GM12892 (cell line): ENCODE measurements around the gene WDFY4.

Experiments
- DNase-seq: peaks from one replicate; pipeline ENCODE4 v3.0.0; 2011; ENCODE audit not compliant: insufficient read length
- FAIRE-seq: peaks from 2 replicates; lab custom pipeline; 2011; peaks lifted over from hg19 to GRCh38; lab: Jason Lieb, UNC
- POLR2A ChIP-seq: IDR thresholded peaks from 2 replicates; pipeline ENCODE4 v1.6.1; 2011; ENCODE audit warnings: low read depth, low read length, control low read depth
- POLR2AphosphoS5 ChIP-seq: IDR thresholded peaks from 2 replicates; pipeline ENCODE4 v1.6.1; 2011; ENCODE audit warnings: low read depth, low read length, control low read depth
- TAF1 ChIP-seq: IDR thresholded peaks from 2 replicates; pipeline ENCODE4 v1.6.1; 2011; ENCODE audit warnings: low read depth, mild to moderate bottlenecking, control low read depth, low read length, borderline replicate concordance

WDFY4 gene

DNA sequence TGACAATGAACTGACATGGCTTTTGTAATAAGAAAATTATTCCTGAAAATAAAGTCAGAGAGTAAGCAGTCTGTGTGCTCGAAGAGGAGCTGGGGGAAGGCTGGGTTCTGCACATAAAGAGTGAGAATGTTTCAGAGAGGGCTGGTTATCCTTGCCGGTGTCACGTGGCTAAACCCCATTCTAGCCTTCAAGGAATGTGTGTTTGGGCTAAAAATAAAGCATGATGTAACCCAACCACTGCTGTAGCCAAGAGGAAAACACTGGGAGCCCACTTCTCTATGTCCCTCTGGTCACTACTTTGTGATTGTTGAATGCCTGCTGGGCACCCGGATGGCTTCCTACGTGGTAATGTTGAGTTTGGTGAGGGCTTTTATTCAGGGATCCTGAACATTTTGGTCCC is 23.5 kb downstream of the WDFY4 start:
- TF ChIP-seq POLR2AphosphoS5: no peak
- no peak for TF ChIP-seq TAF1
- no peak for TF ChIP-seq POLR2A
- DNase-seq: no peak
- peak; percentile 24 for FAIRE-seq

DNA sequence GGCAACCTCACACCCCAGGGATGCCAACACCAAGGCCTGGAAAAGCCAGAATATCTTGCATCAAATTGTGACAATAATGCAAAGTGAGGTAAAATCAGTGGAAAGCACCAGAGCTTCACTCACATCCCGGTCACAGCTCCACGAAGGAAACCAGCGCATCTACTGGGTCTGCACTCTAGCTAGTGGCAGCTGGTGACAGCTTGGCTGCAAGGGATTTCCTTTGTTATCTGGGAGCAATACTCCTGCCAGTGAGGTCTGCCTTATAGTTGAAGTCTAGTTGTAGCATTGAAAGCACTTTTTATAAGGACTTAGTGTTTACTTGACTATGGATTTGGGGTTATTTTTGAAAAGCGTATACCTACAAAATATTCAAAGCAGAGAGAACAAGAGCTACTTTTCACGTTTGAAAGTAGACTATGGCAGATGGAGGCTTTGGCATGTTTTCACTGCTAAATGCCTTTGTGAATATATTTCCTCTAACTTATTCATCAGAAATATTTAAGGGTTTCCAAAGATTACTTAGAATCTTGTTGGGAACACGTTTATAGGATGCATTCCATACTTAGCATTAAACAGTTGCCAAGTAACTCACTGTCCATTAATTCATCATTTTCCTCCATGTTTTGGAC is 26.1 kb downstream of the WDFY4 start:
- FAIRE-seq (no peak), DNase-seq (no peak)
- TF ChIP-seq POLR2AphosphoS5 (no peak), POLR2A (no peak)

- no peak for TF ChIP-seq POLR2A
- no peak for TF ChIP-seq POLR2AphosphoS5
- no peak for TF ChIP-seq TAF1
- DNase-seq (no peak), FAIRE-seq (no peak)
Observed at GRCh38 chr10:48711830-48712229, 27.2 kb downstream of the WDFY4 start.

GRCh38 chr10:48714088-48714487 is 29.4 kb downstream of the WDFY4 start:
- FAIRE-seq (no peak), DNase-seq (no peak)
- TF ChIP-seq TAF1 (no peak), POLR2A (no peak), POLR2AphosphoS5 (no peak)

DNA sequence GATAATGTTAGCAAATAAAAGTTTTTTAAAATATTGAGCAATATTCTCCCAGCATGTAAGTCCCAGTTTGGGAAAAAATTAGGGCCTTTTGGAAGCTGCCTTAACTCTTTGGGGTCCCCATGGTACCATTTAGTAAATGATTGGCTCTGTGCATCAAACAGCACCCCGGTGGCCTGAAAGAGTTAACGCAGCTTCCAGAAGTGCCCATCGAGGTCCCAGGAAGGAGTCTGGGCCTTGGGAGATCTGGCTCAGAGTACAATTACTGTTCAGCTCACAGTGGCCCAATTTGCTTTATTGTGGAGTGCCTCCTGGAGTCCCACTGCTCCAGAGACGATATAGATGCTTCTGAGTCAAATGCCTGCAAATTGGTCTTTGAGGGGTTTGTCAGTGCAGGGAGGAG is 31.7 kb downstream of the WDFY4 start:
- FAIRE-seq: no peak
- no peak for DNase-seq
- TF ChIP-seq POLR2AphosphoS5 (no peak), TAF1 (no peak), POLR2A (no peak)

- FAIRE-seq (no peak), DNase-seq (no peak)
- no peak for TF ChIP-seq POLR2A
Observed at GRCh38 chr10:48720611-48721010, 35.9 kb downstream of the WDFY4 start.

DNA sequence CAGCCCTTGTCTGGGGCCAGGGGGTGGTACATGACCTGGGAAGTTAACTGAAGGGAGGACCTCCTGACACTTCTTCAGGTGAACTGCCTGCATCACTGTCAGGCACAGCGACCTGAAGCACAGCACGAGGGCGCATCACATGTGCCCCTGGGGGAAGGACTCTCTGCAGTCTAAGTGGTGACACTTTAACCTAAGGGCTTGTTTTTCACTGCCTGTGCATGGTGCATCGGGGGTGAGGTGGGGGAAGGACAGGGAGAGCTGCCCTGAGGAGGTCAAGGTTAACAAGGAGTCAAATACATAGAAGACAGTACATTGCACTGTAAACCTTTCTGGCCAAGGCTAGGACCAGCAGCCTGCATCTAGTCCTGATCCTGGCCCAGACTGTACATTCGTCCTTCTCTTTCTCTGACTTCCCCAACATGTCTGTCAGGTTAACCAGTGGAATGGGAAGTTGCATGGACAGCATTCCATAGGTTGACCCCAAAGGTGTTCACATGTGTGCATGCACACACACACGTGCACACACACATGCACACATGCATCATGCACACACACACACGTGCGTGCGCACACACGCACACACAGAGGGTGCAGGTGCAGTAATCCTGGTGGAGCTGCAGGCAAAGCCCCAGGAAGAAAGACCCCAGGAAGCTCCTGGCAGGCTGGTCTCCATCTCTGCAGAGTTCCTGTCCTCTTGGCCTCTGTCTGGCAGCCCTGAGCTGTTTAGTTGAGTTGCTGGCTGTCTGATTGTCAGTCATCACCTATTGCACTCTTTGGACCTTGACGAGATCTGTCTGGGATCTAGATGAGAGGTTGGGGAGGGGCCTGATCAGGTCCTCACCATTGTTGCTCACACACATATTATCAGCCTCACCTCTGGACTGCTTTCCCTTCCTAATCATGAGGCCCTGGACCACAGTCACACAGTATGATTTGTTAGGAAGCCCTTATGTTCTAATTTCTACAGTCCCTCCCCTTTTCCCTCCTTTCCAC is 37.8 kb downstream of the WDFY4 start:
- FAIRE-seq (no peak), DNase-seq (no peak)
- TF ChIP-seq TAF1 (no peak), POLR2A (no peak), POLR2AphosphoS5 (no peak)

DNA sequence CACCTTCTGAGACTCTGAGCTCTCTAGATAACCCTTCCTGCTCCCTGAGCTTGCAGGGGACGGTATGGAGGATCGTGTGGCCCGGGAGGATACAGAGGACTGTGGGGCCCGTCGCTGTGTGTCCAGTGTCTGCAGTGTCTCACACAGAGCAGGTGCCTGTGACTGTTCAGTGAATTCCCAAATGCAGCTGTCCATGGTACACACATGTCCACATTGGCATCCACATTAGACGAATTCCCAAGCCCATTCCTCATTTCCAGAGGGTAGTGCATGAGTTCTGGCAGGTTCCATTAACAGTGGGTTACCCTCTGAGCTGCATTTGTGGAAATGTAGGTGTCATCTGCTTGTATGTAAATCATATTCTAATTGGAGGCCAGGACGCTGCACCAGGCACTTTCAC is 39.5 kb downstream of the WDFY4 start:
- FAIRE-seq: no peak
- DNase-seq: no peak
- TF ChIP-seq TAF1 (no peak), POLR2AphosphoS5 (no peak), POLR2A (no peak)

DNA sequence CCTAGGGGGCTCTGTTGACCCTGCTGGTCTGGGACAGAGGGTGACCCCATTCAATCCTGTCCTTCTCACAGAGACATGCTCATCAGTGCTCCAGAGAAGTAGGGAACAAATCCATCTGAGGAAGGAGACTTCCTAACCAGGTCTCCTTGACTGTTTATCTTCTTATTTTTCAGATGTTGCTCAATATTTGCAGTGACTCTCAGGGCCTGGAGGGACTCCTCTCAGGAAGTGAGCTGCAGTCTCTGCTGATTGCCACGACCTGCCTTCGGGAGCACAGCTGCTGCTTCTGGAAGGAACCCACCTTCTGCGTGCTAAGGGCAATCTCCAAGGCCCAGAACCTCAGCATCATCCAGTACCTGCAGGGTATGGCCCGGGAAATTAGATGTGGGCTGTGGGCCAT is 41.0 kb downstream of the WDFY4 start:
- FAIRE-seq (no peak), DNase-seq (no peak)
- no peak for TF ChIP-seq POLR2AphosphoS5
- no peak for TF ChIP-seq TAF1
- TF ChIP-seq POLR2A: no peak

DNA sequence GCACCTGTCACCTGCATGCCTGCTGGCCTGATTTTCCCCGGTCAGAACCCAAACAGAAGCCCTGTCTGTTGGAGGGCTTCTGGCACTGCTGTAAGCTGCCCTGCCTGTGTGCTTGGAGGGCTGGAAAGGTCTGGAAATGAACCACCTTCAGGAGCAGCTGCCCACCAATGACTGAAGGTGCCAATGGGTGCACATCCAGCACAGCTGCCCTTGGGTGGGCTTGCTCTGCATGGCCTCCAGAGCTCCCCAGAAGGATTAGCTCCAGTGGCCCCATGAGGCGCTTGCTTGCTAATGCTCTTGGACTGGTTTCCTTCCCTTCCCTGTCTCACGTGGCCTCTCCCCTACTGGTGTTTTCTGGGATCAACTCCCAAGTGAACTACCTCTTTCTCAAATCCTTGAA is 43.2 kb downstream of the WDFY4 start:
- no peak for FAIRE-seq
- TF ChIP-seq TAF1 (no peak), POLR2A (no peak), POLR2AphosphoS5 (no peak)

GRCh38 chr10:48729222-48729621 is 44.5 kb downstream of the WDFY4 start:
- TF ChIP-seq POLR2AphosphoS5 (no peak), TAF1 (no peak), POLR2A (no peak)
- FAIRE-seq (no peak), DNase-seq (no peak)

More for the DNA sequence above, 43.2 kb downstream of the WDFY4 start:
- no peak for DNase-seq

GRCh38 chr10:48729941-48730457 is 45.3 kb downstream of the WDFY4 start:
- FAIRE-seq: no peak
- TF ChIP-seq TAF1: no peak
- TF ChIP-seq POLR2A: no peak
- TF ChIP-seq POLR2AphosphoS5: no peak
- no peak for DNase-seq

DNA sequence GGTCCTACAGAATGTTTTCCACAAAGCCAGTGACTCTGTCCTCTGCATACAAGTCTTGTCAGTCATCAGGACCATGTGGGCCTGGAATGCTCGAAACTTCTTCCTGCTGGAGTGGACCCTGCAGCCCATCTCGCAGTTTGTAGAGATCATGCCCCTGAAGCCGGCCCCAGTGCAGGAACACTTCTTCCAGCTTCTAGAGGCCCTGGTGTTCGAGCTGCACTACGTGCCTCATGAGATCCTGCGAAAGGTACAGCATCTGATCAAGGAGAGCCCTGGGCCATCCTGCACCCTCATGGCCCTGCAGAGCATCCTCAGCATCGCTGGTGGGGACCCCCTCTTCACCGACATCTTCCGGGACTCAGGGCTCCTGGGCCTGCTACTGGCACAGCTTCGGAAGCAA is 46.5 kb downstream of the WDFY4 start:
- FAIRE-seq (no peak), DNase-seq (no peak)
- TF ChIP-seq POLR2AphosphoS5 (no peak), POLR2A (no peak), TAF1 (no peak)
